ENCODE results near the gene PRR29.
"Not testable (repeated sequence)": the region's sequence is repeated elsewhere in the genome, so short reads cannot be mapped to it uniquely, and the experiment has no call there.

Gene PRR29

DNA sequence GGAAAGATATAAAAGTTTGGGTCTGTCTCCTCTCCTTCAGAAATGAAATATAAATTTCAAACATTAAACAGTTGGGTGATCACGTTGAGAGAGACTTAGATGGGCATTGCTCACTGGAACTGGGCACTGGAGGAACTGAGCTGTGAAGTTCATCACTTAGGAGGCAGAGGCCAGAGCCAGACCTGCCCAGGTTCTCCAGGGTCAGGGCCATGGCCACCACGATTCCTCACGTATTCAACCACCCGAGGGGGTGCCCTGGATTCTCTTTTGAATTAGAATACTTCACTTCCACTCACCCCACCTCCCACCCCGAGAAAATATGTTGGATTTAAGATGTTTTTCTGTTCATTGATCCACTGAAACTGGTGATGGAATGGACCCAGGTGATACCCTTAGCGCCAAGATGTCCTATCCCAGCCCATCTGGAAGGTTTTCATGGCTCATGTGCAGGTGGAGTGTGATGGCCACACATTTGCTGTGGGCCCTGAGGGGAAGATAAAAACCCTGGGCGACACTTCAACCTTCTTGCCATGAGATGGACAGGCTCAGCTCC is 6.1 kb downstream of the PRR29 start:
- no peak for DNase-seq (ENCODE audit: low read depth in 1 of 2, low spot score in 1 of 2)
- in situ Hi-C loops (cut with HindIII; ENCODE audit: low pct_unique_long_range_greater_than_20kb, low sequenced_read_pairs) = no loop called here
- TF ChIP-seq JUND (IDR thresholded peaks at IDR 0.05; ENCODE audit: low read depth) = no peak

DNA sequence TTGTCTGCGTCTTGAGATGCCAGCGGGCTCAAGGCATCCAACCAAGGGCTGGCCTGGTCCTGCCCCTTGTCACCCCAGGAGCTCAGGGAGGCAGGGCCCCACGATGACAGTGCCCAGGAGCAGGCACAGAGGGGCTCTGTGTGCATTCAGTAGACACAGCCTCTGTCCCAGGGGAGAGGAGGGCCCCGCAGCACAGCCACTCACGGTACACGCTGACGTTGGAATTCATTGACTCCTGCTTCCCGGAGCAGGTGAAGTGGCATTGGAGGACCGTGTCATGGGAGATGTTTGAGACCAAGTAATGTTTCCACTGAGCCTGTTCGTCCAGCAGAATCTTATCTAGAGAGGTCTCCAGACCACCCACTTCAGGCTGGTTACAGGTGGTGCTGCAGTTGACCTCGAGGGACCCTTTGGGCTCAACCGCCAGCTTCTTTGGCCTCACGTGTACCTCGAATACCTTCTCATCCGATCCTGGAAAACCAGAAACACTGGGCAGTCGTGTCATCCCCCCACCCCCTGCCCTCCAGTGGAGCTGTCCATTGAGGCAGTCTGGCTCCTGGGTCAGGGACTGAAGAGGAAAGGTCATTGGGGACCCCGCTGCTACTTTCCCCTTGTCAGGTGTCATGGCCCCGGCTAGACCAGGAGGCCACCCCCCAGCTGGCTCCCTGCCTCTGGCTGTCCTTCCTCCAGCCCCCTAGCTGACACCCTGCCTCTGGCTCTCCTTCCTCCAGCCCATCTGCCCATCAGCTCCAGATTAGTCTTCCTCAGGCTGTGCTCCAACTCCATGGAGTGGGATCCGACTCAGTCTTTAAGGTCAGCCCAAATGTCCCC is 7.0 kb downstream of the PRR29 start:
- in situ Hi-C loops (cut with HindIII; ENCODE audit: low pct_unique_long_range_greater_than_20kb, low sequenced_read_pairs) = no loop called here
- TF ChIP-seq JUND (IDR thresholded peaks at IDR 0.05; ENCODE audit: low read depth) = no peak
- DNase-seq (ENCODE audit: low read depth in 1 of 2, low spot score in 1 of 2) = no peak

DNA sequence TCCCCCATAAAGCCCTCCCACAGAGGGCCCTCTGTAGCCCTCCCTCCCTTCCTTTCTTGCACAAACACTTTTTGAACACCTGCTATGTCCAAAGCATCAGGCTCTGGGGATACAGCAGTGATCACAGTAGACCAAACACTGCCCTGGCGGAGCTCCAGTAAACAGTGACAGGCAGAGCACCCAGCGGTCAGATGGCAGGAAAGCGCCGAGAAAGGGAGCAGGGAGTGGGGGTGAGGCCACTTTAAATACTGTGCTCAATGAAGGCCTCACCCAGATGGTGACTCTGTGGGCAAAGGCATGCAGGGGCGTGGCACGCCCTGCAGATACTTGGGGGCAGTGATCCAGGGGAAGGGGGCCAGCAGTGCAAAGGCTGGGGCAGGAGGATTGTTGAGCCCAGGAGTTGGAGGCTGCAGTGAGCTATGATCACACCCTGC is 7.6 kb downstream of the PRR29 start:
- DNase-seq (ENCODE audit: low read depth in 1 of 2, low spot score in 1 of 2) = peak; percentile 51 to 67
- no peak for TF ChIP-seq JUND (IDR thresholded peaks at IDR 0.05; ENCODE audit: low read depth)

DNA sequence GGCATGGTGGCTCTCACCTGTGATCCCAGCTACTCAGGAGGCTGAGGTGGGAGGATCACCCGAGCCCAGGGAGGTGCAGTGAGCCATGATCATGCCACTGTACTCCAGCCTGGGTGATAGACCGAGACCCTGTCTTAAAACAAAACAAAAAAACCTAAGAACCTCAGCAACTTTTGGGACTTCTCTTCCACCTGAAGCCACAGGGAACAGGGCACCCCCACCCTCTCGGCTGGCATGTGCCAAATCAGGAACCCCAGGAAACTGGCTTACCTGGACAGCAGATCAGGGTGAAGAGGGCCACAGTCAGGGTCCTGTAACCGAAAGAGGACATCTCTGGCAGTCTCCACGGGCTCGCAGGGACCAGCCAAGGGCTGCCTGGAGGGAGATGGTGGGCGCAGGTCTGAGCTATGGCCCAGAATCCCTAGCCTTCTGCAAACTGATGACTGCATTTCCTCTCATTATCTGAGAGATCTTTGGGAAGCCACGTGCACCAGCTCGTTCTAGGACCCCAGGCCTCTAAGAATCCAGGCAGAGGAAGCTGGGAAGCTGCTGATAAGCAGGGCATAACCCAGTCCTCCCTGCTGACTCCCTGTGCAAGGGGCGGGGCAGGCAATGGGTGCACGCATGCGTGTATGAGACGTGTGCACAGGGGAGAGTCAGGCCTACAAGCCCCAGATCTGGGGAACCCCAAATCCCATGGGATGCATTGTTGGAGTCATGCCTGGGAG is 8.4 kb downstream of the PRR29 start:
- in situ Hi-C loops (cut with HindIII; ENCODE audit: low pct_unique_long_range_greater_than_20kb, low sequenced_read_pairs) = no loop called here
- no peak for DNase-seq (ENCODE audit: low read depth in 1 of 2, low spot score in 1 of 2)
- no peak for TF ChIP-seq JUND (IDR thresholded peaks at IDR 0.05; ENCODE audit: low read depth)

More for the DNA sequence above, 7.6 kb downstream of the PRR29 start:
- in situ Hi-C loops (cut with HindIII; ENCODE audit: low pct_unique_long_range_greater_than_20kb, low sequenced_read_pairs) = no loop called here

DNA sequence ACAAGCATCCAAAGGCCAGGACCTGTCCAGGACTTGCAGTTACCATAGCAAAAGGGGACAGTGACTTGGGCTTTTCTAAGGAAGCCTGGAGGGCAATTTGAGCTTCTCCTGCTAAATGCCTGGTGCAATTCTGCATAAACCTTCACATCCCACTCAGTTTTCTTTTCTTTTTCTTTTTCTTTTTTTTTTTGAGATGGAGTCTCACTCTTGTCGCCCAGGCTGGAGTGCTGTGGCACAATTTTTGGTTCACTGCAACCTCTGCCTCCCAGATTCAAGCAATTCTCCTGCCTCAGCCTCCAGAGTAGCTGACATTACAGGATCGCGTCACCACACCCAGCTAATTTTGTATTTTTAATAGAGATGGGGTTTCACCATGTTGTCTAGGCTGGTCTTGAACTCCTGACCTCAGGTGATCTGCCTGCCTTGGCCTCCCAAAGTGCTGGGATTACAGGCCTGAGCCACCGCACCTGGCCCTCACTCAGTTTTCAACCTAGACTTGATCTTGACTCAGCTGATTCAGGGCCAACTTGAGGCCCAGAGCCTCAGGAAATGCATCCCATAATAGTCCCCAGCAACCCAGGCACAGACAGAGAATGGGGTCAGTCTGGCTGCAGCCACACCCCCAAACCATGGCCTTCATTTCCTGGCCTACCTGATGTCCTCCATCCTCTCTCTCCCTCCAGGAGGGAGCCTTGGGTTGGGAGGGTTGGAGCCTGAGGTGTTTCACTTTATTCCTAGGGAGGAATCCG is 9.1 kb downstream of the PRR29 start:
- DNase-seq (ENCODE audit: low read depth in 1 of 2, low spot score in 1 of 2) = not testable (repeated sequence)

DNA sequence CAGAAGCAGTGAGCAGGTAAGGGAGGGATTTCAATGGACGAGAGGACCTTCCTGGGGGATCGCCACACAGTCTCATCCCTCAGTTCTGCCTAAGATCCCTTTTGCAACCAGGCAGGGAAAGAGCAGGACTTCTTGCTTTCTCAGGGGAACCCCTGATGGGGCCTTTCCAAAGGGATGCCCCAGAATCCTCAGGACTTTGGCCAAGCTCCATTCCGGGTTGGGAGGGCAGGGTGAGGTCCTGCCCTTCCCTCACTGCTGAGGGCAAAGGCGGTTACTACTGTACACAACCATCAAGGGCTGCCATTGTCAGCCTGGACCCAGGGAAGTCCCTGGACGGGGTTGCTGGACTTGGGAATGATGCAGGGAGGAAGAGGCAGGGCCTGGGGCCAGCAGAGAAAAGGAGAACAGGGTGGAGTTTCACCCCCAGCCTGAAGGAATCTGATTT is 9.7 kb downstream of the PRR29 start:
- in situ Hi-C loops (cut with HindIII; ENCODE audit: low pct_unique_long_range_greater_than_20kb, low sequenced_read_pairs) = no loop called here
- DNase-seq (ENCODE audit: low read depth in 1 of 2, low spot score in 1 of 2) = no peak
- no peak for TF ChIP-seq JUND (IDR thresholded peaks at IDR 0.05; ENCODE audit: low read depth)

More for the DNA sequence above, 9.1 kb downstream of the PRR29 start:
- in situ Hi-C loops (cut with HindIII; ENCODE audit: low pct_unique_long_range_greater_than_20kb, low sequenced_read_pairs) = not testable (repeated sequence)

DNA sequence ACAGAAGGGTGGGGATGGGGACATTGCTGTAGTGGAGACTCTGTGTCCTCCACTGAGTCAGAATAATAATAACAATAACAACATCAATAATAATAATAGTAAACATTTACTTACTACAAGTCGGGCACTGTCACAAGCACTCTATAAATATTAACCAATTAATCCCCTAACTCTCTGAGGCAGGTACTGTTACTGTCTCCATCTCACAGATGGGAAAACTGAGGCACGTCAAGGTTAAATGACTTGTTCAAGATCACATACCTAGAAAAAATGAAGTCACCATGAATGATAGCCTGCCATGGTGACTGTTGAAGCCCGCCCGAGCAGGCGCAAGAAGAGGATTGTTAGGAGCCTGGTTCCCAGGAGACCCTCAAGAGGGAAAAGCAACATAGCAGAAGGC is 10.2 kb downstream of the PRR29 start:
- no peak for DNase-seq (ENCODE audit: low read depth in 1 of 2, low spot score in 1 of 2)
- no peak for TF ChIP-seq JUND (IDR thresholded peaks at IDR 0.05; ENCODE audit: low read depth)
- in situ Hi-C loops (cut with HindIII; ENCODE audit: low pct_unique_long_range_greater_than_20kb, low sequenced_read_pairs) = no loop called here

DNA sequence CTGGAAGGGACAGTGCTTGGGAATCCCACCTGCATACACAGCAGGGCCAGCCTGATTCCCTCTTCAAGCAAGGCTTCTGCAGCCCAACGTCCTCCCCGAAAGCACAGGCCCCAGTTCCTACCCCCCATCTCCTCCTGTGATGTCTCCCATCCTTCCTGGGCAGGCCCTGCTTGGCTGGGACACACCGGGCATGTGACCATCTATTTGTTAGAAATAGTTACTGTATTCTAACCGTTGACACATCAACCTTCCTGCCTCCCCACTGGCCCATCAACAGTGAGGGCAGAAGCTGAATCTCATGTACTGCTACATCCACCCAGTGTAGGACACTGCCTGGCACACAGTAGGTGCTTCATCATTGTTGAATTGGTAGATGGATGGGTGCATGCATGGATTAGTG is 10.7 kb downstream of the PRR29 start:
- DNase-seq (ENCODE audit: low read depth in 1 of 2, low spot score in 1 of 2) = no peak

DNA sequence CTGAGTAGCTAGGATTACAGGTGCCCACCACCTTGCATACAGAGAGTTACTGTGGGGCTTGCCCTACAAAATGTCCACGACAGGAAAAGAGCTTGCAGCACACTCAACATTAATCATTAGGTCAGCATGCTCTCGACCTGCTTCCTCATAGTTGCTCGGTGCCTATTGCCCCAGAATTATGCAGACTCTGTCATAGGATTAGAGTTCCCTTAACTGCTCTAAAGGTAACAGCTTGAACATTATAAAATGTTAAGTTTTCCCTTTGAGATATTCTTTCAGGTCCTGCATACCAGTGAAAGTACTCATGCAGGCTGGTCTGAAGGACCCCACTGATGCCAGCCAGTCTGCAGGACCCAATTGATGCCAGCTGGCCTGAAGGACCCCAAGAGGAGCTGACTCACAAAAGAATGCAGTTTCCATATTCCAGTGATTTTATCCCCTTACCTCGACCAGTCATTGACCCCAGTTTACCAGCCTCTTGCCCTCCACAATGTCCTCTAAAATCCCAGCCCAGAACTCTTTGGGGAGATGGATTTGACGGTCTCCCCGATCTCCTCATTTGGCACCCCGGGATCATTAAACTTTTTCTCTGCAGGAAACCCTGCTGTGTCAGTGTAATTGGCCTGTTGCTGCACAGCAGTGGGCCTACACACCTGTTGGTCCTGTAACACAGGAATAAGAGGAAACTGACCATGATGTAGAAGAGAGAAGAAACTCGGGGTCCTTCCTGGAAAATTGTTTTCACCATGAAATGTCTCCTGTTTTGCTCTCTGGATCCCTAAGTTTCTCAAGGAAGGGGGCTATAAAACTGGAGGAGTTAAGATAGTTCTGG is 11.6 kb downstream of the PRR29 start:
- in situ Hi-C loops (cut with HindIII; ENCODE audit: low pct_unique_long_range_greater_than_20kb, low sequenced_read_pairs) = no loop called here
- no peak for DNase-seq (ENCODE audit: low read depth in 1 of 2, low spot score in 1 of 2)
- no peak for TF ChIP-seq JUND (IDR thresholded peaks at IDR 0.05; ENCODE audit: low read depth)

More for the DNA sequence above, 10.7 kb downstream of the PRR29 start:
- in situ Hi-C loops (cut with HindIII; ENCODE audit: low pct_unique_long_range_greater_than_20kb, low sequenced_read_pairs) = no loop called here
- no peak for TF ChIP-seq JUND (IDR thresholded peaks at IDR 0.05; ENCODE audit: low read depth)

DNA sequence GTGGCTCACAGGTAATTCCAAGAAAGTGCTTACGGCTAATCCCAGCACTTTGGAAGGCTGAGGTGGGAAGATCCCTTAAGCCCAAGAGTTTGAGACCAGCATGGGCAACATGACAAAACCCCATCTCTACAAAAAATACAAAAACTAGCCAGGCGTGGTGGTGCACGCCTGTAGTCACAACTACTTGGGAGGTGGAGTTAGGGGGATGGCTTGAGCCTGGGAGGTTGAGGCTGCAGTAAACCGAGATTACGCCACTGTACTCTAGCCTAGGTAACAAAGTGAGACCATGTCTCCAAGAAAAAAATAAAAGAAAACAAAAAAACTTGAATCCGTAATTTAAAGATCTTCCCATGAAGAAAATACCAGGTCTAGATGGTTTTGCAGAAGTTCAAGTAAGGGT is 17.3 kb downstream of the PRR29 start:
- in situ Hi-C loops (cut with HindIII; ENCODE audit: low pct_unique_long_range_greater_than_20kb, low sequenced_read_pairs) = no loop called here

DNA sequence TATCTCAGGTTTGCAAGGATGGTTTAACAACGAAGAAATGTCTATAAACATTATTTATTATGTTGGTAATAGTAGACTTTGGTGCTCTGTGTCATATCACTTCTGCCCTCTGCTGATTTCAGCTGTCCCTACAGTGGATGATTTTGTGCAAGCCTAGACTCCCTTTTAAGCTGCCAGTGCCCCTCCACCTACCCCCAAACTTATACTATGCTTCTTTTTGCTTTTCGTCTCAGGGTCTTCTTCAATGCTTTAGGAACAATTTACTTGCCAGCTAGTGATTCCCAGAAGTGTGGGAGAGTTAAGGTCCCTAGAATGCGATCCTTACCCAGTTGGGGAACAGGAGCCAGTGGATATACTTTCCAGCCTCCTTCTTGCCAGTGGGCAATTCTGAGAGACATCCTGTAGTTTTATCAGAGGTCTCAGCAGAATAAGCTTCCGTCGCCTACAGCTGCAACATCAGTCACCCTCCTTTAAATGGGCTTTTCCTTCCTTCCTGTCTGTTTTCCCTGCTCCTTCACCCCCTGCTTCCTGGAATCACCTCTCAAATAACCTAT is 18.2 kb downstream of the PRR29 start:
- in situ Hi-C loops (cut with HindIII; ENCODE audit: low pct_unique_long_range_greater_than_20kb, low sequenced_read_pairs) = no loop called here
- TF ChIP-seq JUND (IDR thresholded peaks at IDR 0.05; ENCODE audit: low read depth) = no peak
- DNase-seq (ENCODE audit: low read depth in 1 of 2, low spot score in 1 of 2) = no peak

More for the DNA sequence above, 17.3 kb downstream of the PRR29 start:
- no peak for TF ChIP-seq JUND (IDR thresholded peaks at IDR 0.05; ENCODE audit: low read depth)
- DNase-seq (ENCODE audit: low read depth in 1 of 2, low spot score in 1 of 2) = no peak

Data from T47D (cell line).